Esophagus squamous epithelium (tissue), 5 donors: ENCODE results near the gene ZNF582. TPM values are rescaled to one million over a fixed set of nuclear protein-coding genes. Genes with fewer than 3 reads are reported as not detected.

Source experiments
- DNase-seq: peaks from one replicate; lab custom pipeline; 2025; lab: John Stamatoyannopoulos, UW
- H3K27ac ChIP-seq, 4 donors: fragments of 200-600 bp; sonication (generic); one replicate each; pipeline ENCODE4 v1.5.1; 2016 to 2019; ENCODE audit warnings: mild to moderate bottlenecking in 1 of 4
- H3K27me3 ChIP-seq, 4 donors: fragments of 200-600 bp; sonication (generic); 1 replicate in 3 of 4; 2 replicates in 1 of 4; pipeline versions ENCODE4 v1.5.1 to v1.6.0; 2017 to 2021; ENCODE audit warnings: antibody characterized with exemption in 1 of 4
- H3K36me3 ChIP-seq, 3 donors: fragments of 200-600 bp; sonication (generic); one replicate each; pipeline ENCODE4 v1.5.1; 2016 to 2019
- H3K4me1 ChIP-seq, 3 donors: fragments of 200-600 bp; sonication (generic); one replicate each; pipeline ENCODE4 v1.5.1; 2017 to 2019
- H3K4me3 ChIP-seq, 4 donors: fragments of 200-600 bp; sonication (generic); 1 replicate in 3 of 4; 2 replicates in 1 of 4; pipeline ENCODE4 v1.5.1; 2016 to 2019; ENCODE audit warnings: mild to moderate bottlenecking in 2 of 4, moderate library complexity in 1 of 4
- H3K9me3 ChIP-seq, 3 donors: fragments of 200-600 bp; sonication (generic); one replicate each; pipeline ENCODE4 v1.5.1; 2016 to 2019
- CTCF ChIP-seq, 6 experiments: fragments of 450-650 bp in 4 of 6; fragments of 200-600 bp in 2 of 6; sonication (generic) in 2 of 6; IDR thresholded peaks; one replicate each; pipeline ENCODE4 v1.5.1; 2016 to 2019; ENCODE audit warnings: antibody characterized with exemption in 6 of 6, mild to moderate bottlenecking in 4 of 6, moderate library complexity in 4 of 6
- POLR2A ChIP-seq, 4 donors: fragments of 450-650 bp; IDR thresholded peaks; one replicate each; pipeline ENCODE4 v1.6.1; 2017; ENCODE audit warnings: antibody characterized with exemption in 4 of 4, mild to moderate bottlenecking in 4 of 4, moderate library complexity in 3 of 4
- WGBS, 2 donors: methylation state at CpG; one replicate each; pipeline ENCODE4 v1.1.5; 2018; 5-methylcytosine and 5-hydroxymethylcytosine counted together
- intact Hi-C: fragments of 100-400 bp; cut with DNase I; formaldehyde crosslinking; loops from one replicate; pipeline ENCODE4 v1.15.0; 2022
- total RNA-seq, 4 donors: library from RNA; depleted of rRNA; stranded (reverse); fragments of >200 nt; gene quantifications; one replicate each; pipeline ENCODE4 v1.1.0, GENCODE V29; 2016
- donor health status: DM: yes; HTN: yes; CAD: no.

ZNF582 gene
- total RNA-seq, 4 donors from 2014 or later, result 0.44 to 2.3 (median 0.86) TPM

GRCh38 chr19:56356944-56357343 is 36.4 kb downstream of the ZNF582 start:
- no peak for DNase-seq
- intact Hi-C loops, result no loop called here
- no peaks in the 10 kb centered on the region for H3K27me3 ChIP-seq
- no peak overlapping the region for H3K4me3 ChIP-seq
- H3K4me1 ChIP-seq, result no peaks in the 10 kb centered on the region
- peaks cover 0 to 19% (median 14%) of the 10 kb centered on the region in 3 donors for H3K9me3 ChIP-seq
- TF ChIP-seq POLR2A (IDR thresholded peaks at IDR 0.05), result no peak
- no peak for TF ChIP-seq CTCF (IDR thresholded peaks at IDR 0.05)
- H3K27ac ChIP-seq, result no peak overlapping the region
- H3K36me3 ChIP-seq, result peaks cover 0 to under 1% (median 0%) of the 10 kb centered on the region in 3 donors
- 33 to 68% methylated on average over 2 of the region's 2 CpGs for WGBS, 2 donors

GRCh38 chr19:56355517-56355916 is 37.8 kb downstream of the ZNF582 start:
- DNase-seq, result no peak
- intact Hi-C loops, result no loop called here
- no peak overlapping the region for H3K27ac ChIP-seq
- TF ChIP-seq CTCF (IDR thresholded peaks at IDR 0.05) (no peak), POLR2A (IDR thresholded peaks at IDR 0.05) (no peak)
- H3K27me3 ChIP-seq, result no peaks in the 10 kb centered on the region
- peaks cover 0 to 11% (median 1%) of the 10 kb centered on the region in 3 donors for H3K9me3 ChIP-seq
- no peaks in the 10 kb centered on the region for H3K4me1 ChIP-seq
- 48 to 73% methylated on average over 1 of the region's 1 CpG for WGBS, 2 donors
- H3K4me3 ChIP-seq, result no peak overlapping the region
- H3K36me3 ChIP-seq, result no peaks in the 10 kb centered on the region

- Histone ChIP-seq H3K36me3 (no peaks in the 10 kb centered on the region), H3K4me3 (no peak overlapping the region), H3K9me3 (no peaks in the 10 kb centered on the region), H3K4me1 (no peaks in the 10 kb centered on the region), H3K27ac (no peak overlapping the region), H3K27me3 (no peaks in the 10 kb centered on the region)
- WGBS, 2 donors, result 71 to 75% methylated on average over 6 of the region's 6 CpGs
- intact Hi-C loops, result no loop called here
- no peak for DNase-seq
- TF ChIP-seq POLR2A (IDR thresholded peaks at IDR 0.05) (no peak), CTCF (IDR thresholded peaks at IDR 0.05) (no peak)
These were observed 42.1 kb downstream of the ZNF582 start for GRCh38 chr19:56351208-56351607.

GRCh38 chr19:56350416-56351045 is 42.8 kb downstream of the ZNF582 start:
- WGBS, 2 donors, result 13 to 17% methylated on average over 8 of the region's 8 CpGs
- Histone ChIP-seq H3K9me3 (no peaks in the 10 kb centered on the region), H3K36me3 (no peaks in the 10 kb centered on the region), H3K27ac (no peak overlapping the region), H3K4me1 (no peaks in the 10 kb centered on the region), H3K4me3 (no peak overlapping the region), H3K27me3 (no peaks in the 10 kb centered on the region)
- no peak for TF ChIP-seq POLR2A (IDR thresholded peaks at IDR 0.05)
- peak; percentile 70 to 88 (median 77) for TF ChIP-seq CTCF (IDR thresholded peaks at IDR 0.05)
- intact Hi-C loops, result no loop called here
- DNase-seq, result no peak

DNA sequence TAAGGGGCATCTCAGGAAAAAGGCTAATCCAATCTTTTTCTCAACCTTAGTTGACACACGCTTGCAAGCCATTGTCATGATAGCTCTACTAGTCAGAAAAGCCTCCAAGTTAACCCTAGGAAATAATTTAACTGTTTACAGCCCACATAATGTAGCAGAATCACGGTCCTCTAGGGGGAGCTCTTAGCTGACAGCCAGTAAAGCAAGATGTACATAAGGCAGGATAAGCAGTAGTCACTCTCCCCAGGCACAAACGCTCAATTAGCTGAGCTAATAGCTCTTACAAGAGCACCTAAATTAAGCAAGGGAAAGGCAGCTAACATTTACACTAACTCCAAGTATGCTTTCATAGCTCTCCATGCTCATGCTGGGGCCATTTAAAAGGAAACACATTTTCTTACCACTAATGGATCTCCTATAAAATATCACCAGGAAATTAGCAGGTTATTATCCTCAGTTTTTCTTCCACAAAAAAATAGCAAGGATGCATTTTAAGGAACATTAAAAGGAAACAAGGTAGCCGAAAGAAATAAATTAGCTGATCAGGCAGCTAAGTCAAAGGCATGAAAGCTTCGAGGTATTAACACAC is 45.0 kb downstream of the ZNF582 start:
- H3K27ac ChIP-seq, result no peak overlapping the region
- intact Hi-C loops, result no loop called here
- H3K4me1 ChIP-seq, result no peaks in the 10 kb centered on the region
- no peak overlapping the region for H3K4me3 ChIP-seq
- DNase-seq, result no peak
- WGBS, 2 donors, result 58 to 60% methylated on average over 5 of the region's 5 CpGs
- TF ChIP-seq CTCF (IDR thresholded peaks at IDR 0.05) (peak in 2 of 6 experiments; percentile 11 to 45), POLR2A (IDR thresholded peaks at IDR 0.05) (no peak)
- H3K36me3 ChIP-seq, result no peaks in the 10 kb centered on the region
- H3K9me3 ChIP-seq, result no peaks in the 10 kb centered on the region
- H3K27me3 ChIP-seq, result no peaks in the 10 kb centered on the region
